HG02970 (cell line): ENCODE data around the gene FANCM.

Experiments
- ATAC-seq: cut with Tn5 transposase; IDR thresholded peaks from one replicate; pipeline ENCODE4 v1.9.1; 2021; ENCODE audit warnings: mild to moderate bottlenecking, moderate library complexity, moderate number of reproducible peaks; ENCODE audit not compliant: unreplicated experiment, low FRiP score

FANCM gene

GRCh38 chr14:45135659-45136395 is at the start of gene FANCM:
Gene FANCM, plus strand, starts transcription at chr14:45135930. Its CDS starts 102 bp downstream, at chr14:45136032.
- ATAC-seq, result peak; percentile 40

- peak; percentile 47 for ATAC-seq
These were observed 45.9 kb upstream of the FANCM start for GRCh38 chr14:45089813-45090212.

GRCh38 chr14:45091710-45092109 is 44.0 kb upstream of the FANCM start:
- ATAC-seq, result no peak

- ATAC-seq, result no peak
These were observed 41.5 kb upstream of the FANCM start for GRCh38 chr14:45094275-45094674.

GRCh38 chr14:45095143-45095542 is 40.6 kb upstream of the FANCM start:
- no peak for ATAC-seq

GRCh38 chr14:45096218-45096617 is 39.5 kb upstream of the FANCM start:
- no peak for ATAC-seq

- ATAC-seq, result no peak
These were observed 31.9 kb upstream of the FANCM start for GRCh38 chr14:45103806-45104205.

- ATAC-seq, result no peak
These were observed 31.2 kb upstream of the FANCM start for GRCh38 chr14:45104561-45104960.

GRCh38 chr14:45112896-45113781 is 22.6 kb upstream of the FANCM start:
- no peak for ATAC-seq

- no peak for ATAC-seq
These were observed 21.4 kb upstream of the FANCM start for GRCh38 chr14:45114327-45114726.

GRCh38 chr14:45118594-45118993 is 17.1 kb upstream of the FANCM start:
- ATAC-seq, result no peak

GRCh38 chr14:45120096-45120495 is 15.6 kb upstream of the FANCM start:
- ATAC-seq, result no peak

- no peak for ATAC-seq
These were observed 12.5 kb upstream of the FANCM start for GRCh38 chr14:45123271-45123670.

- ATAC-seq, result no peak
These were observed 10.0 kb upstream of the FANCM start for GRCh38 chr14:45125754-45126153.

GRCh38 chr14:45128963-45129629 is 6.6 kb upstream of the FANCM start:
- no peak for ATAC-seq

GRCh38 chr14:45133683-45134050 is 2.1 kb upstream of the FANCM start:
- no peak for ATAC-seq

GRCh38 chr14:45134051-45134958 is 1.4 kb upstream of the FANCM start, which contains the start of gene FKBP3:
Gene FKBP3, minus strand, starts transcription at chr14:45134481. Its CDS starts 25 bp downstream, at chr14:45134456.
- peak; percentile 89 for ATAC-seq

GRCh38 chr14:45135156-45135555 is 574 bp upstream of the FANCM start:
- ATAC-seq, result no peak

- no peak for ATAC-seq
These were observed 669 bp downstream of the FANCM start for GRCh38 chr14:45136399-45136798.

GRCh38 chr14:45140661-45141187 is 5.0 kb downstream of the FANCM start:
- ATAC-seq, result no peak
